HEK293T (cell line): Measurements from ENCODE around the gene COL1A2.

Experiments
- CTCF ChIA-PET: fragments of 350-600 bp; formaldehyde crosslinking; extraction: SDS; loops from one replicate; lab custom pipeline; 2021; ENCODE audit warnings: antibody characterized with exemption, inconsistent platforms; lab: Yijun Ruan, JAX
- POLR2A ChIA-PET: fragments of 350-600 bp; formaldehyde crosslinking; extraction: SDS; loops from one replicate; lab custom pipeline; 2020; ENCODE audit warnings: antibody characterized with exemption, inconsistent platforms; lab: Yijun Ruan, JAX
- DNase-seq: peaks from one replicate; pipeline ENCODE4 v3.0.0; 2012; ENCODE audit warnings: mixed read lengths; ENCODE audit errors: extremely low spot score
- ARNT ChIP-seq: fragments of 450-650 bp; IDR thresholded peaks from 2 replicates; pipeline ENCODE4 v1.6.1; 2017; ENCODE audit warnings: mild to moderate bottlenecking
- BHLHE40 ChIP-seq: fragments of 450-650 bp; IDR thresholded peaks from 2 replicates; pipeline ENCODE4 v1.6.1; 2016; ENCODE audit warnings: mild to moderate bottlenecking, moderate library complexity, borderline replicate concordance
- CTBP1 ChIP-seq: fragments of 450-650 bp; IDR thresholded peaks from 2 replicates; pipeline ENCODE4 v1.6.1; 2016; ENCODE audit warnings: borderline replicate concordance
- ELF4 ChIP-seq: fragments of 450-650 bp; IDR thresholded peaks from 2 replicates; pipeline ENCODE4 v1.6.1; 2017; ENCODE audit warnings: antibody characterized with exemption
- FOXA1 ChIP-seq: fragments of 450-650 bp; IDR thresholded peaks from 2 replicates; pipeline ENCODE4 v1.6.1; 2016; ENCODE audit warnings: mild to moderate bottlenecking
- FOXK2 ChIP-seq: fragments of 450-650 bp; IDR thresholded peaks from 2 replicates; pipeline ENCODE4 v1.6.1; 2016; ENCODE audit warnings: mild to moderate bottlenecking
- FOXM1 ChIP-seq: fragments of 450-650 bp; IDR thresholded peaks from 2 replicates; pipeline ENCODE4 v1.6.1; 2017; ENCODE audit warnings: mild to moderate bottlenecking, borderline replicate concordance
- HDGF ChIP-seq: fragments of 450-650 bp; IDR thresholded peaks from 2 replicates; pipeline ENCODE4 v1.6.1; 2017; ENCODE audit warnings: antibody characterized with exemption, borderline replicate concordance
- L3MBTL2 ChIP-seq: fragments of 450-650 bp; conservative IDR thresholded peaks from 2 replicates; pipeline ENCODE4 v1.6.1; 2016; ENCODE audit warnings: mild to moderate bottlenecking
- LEF1 ChIP-seq: fragments of 450-650 bp; IDR thresholded peaks from 2 replicates; pipeline ENCODE4 v1.6.1; 2017; ENCODE audit warnings: mild to moderate bottlenecking, borderline replicate concordance
- NFRKB ChIP-seq: fragments of 450-650 bp; IDR thresholded peaks from 2 replicates; pipeline ENCODE4 v1.6.1; 2016; ENCODE audit warnings: mild to moderate bottlenecking, moderate library complexity
- PKNOX1 ChIP-seq: fragments of 450-650 bp; IDR thresholded peaks from 2 replicates; pipeline ENCODE4 v1.6.1; 2016
- SP1 ChIP-seq: fragments of 450-650 bp; IDR thresholded peaks from 2 replicates; pipeline ENCODE4 v1.6.1; 2017
- SUZ12 ChIP-seq: fragments of 450-650 bp; IDR thresholded peaks from 2 replicates; pipeline ENCODE4 v1.6.1; 2016; ENCODE audit warnings: mild to moderate bottlenecking
- TARDBP ChIP-seq: fragments of 450-650 bp; IDR thresholded peaks from 2 replicates; pipeline ENCODE4 v1.6.1; 2016
- ZNF384 ChIP-seq: fragments of 450-650 bp; IDR thresholded peaks from 2 replicates; pipeline ENCODE4 v1.6.1; 2016

Gene COL1A2

GRCh38 chr7:94366832-94367231 lies 27.9 kb upstream of the COL1A2 start:
- ChIA-PET CTCF (no interaction called here), POLR2A (no interaction called here)
- DNase-seq = no peak
- TF ChIP-seq ZNF384 = no peak

- no peak for TF ChIP-seq LEF1
- no peak for TF ChIP-seq FOXM1
- no peak for TF ChIP-seq HDGF
- ChIA-PET POLR2A (interaction anchor here (0.7 kb wide), 1 partner anchor 1094 kb away, joined by 4 read pairs; no protein-coding TSS in a partner anchor), CTCF (interaction anchor here (0.7 kb wide), 1 partner anchor 27 kb away, joined by 3 read pairs; no protein-coding TSS in a partner anchor)
- DNase-seq = no peak
Measured at GRCh38 chr7:94367949-94368348, 26.7 kb upstream of the COL1A2 start.

GRCh38 chr7:94368371-94368791 lies 26.3 kb upstream of the COL1A2 start:
- POLR2A ChIA-PET = no interaction called here
- TF ChIP-seq ELF4 (no peak), NFRKB (no peak), FOXM1 (no peak)
- CTCF ChIA-PET = interaction anchor here (0.7 kb wide), 1 partner anchor 27 kb away, joined by 3 read pairs; no protein-coding TSS in a partner anchor
- no peak for DNase-seq

- ChIA-PET CTCF (no interaction called here), POLR2A (no interaction called here)
- peak; percentile 10 for DNase-seq
- TF ChIP-seq L3MBTL2 (no peak), FOXK2 (no peak), LEF1 (no peak), CTBP1 (no peak), HDGF (no peak)
Measured at GRCh38 chr7:94374231-94374630, 20.5 kb upstream of the COL1A2 start.

GRCh38 chr7:94374721-94375566 lies 19.8 kb upstream of the COL1A2 start:
- TF ChIP-seq FOXA1 (no peak), FOXK2 (no peak), SUZ12 (no peak), TARDBP (no peak), NFRKB (no peak)
- POLR2A ChIA-PET = no interaction called here

GRCh38 chr7:94375691-94376090 lies 19.0 kb upstream of the COL1A2 start:
- no peak for DNase-seq
- ChIA-PET POLR2A (no interaction called here), CTCF (no interaction called here)
- TF ChIP-seq FOXK2 = no peak
- no peak for TF ChIP-seq SUZ12
- no peak for TF ChIP-seq ARNT
- no peak for TF ChIP-seq LEF1
- no peak for TF ChIP-seq NFRKB
- no peak for TF ChIP-seq HDGF
- no peak for TF ChIP-seq FOXA1
- TF ChIP-seq SP1 = no peak
- no peak for TF ChIP-seq BHLHE40

More at GRCh38 chr7:94374721-94375566, 19.8 kb upstream of the COL1A2 start:
- no peak for DNase-seq
- CTCF ChIA-PET = no interaction called here

GRCh38 chr7:94376281-94376680 lies 18.4 kb upstream of the COL1A2 start:
- POLR2A ChIA-PET = no interaction called here
- CTCF ChIA-PET = no interaction called here

GRCh38 chr7:94378356-94378755 lies 16.3 kb upstream of the COL1A2 start:
- ChIA-PET POLR2A (no interaction called here), CTCF (no interaction called here)
- TF ChIP-seq ELF4 (no peak), L3MBTL2 (no peak), SP1 (no peak), HDGF (no peak), PKNOX1 (no peak)
- DNase-seq = no peak

More at GRCh38 chr7:94376281-94376680, 18.4 kb upstream of the COL1A2 start:
- no peak for DNase-seq
- TF ChIP-seq L3MBTL2 = no peak
- TF ChIP-seq PKNOX1 = no peak
- TF ChIP-seq ZNF384 = no peak
- no peak for TF ChIP-seq FOXK2
- TF ChIP-seq NFRKB = no peak
- no peak for TF ChIP-seq FOXM1
- TF ChIP-seq ELF4 = no peak
- no peak for TF ChIP-seq HDGF
- no peak for TF ChIP-seq ARNT
- no peak for TF ChIP-seq TARDBP
- no peak for TF ChIP-seq FOXA1
- TF ChIP-seq SP1 = no peak
